Small intestine (tissue), 7 donors: ENCODE measurements around the gene COQ8A. TPM values are rescaled to one million over a fixed set of nuclear protein-coding genes. Genes with fewer than 3 reads are reported as not detected.

Experiments used
- DNase-seq, 2 donors: peaks; one replicate each; pipeline versions ENCODE4 v3.0.0 to v3.0.0-alpha.2; 2013
- FAIRE-seq: peaks from 2 replicates; lab custom pipeline; 2012; peaks lifted over from hg19 to GRCh38; lab: Jason Lieb, UNC
- H3K27ac ChIP-seq, 3 donors: one replicate each; pipeline ENCODE4 v1.5.1; 2013; ENCODE audit warnings: low read length in 2 of 3, mild to moderate bottlenecking in 2 of 3, control low read depth in 1 of 3, inconsistent platforms in 1 of 3, low read depth in 1 of 3, moderate library complexity in 1 of 3
- H3K27me3 ChIP-seq, 3 donors: one replicate each; pipeline ENCODE4 v1.6.1; 2013; ENCODE audit warnings: low read length in 3 of 3, inconsistent platforms in 1 of 3; ENCODE audit not compliant: control insufficient read depth in 3 of 3, insufficient read depth in 3 of 3
- H3K36me3 ChIP-seq, 3 donors: one replicate each; pipeline ENCODE4 v1.6.1; 2013; ENCODE audit warnings: low read length in 3 of 3, inconsistent platforms in 1 of 3, low read depth in 1 of 3, mild to moderate bottlenecking in 1 of 3, moderate library complexity in 1 of 3; ENCODE audit not compliant: control insufficient read depth in 3 of 3, insufficient read depth in 2 of 3
- H3K4me1 ChIP-seq, 3 donors: one replicate each; pipeline ENCODE4 v1.6.1; 2013; ENCODE audit warnings: low read length in 2 of 3, inconsistent platforms in 1 of 3, low read depth in 1 of 3, mild to moderate bottlenecking in 1 of 3, moderate library complexity in 1 of 3; ENCODE audit not compliant: control insufficient read depth in 3 of 3, insufficient read depth in 2 of 3
- H3K4me3 ChIP-seq, 3 donors: one replicate each; pipeline ENCODE4 v1.5.1; 2013; ENCODE audit warnings: low read length in 3 of 3, control low read depth in 1 of 3, inconsistent platforms in 1 of 3, low read depth in 1 of 3, mild to moderate bottlenecking in 1 of 3, moderate library complexity in 1 of 3
- H3K9me3 ChIP-seq, 2 donors: one replicate each; pipeline ENCODE4 v1.6.1; 2013; ENCODE audit warnings: low read depth in 1 of 2, low read length in 1 of 2; ENCODE audit not compliant: control insufficient read depth in 2 of 2, insufficient read depth in 1 of 2
- WGBS, 3 donors: extraction: QIAGEN DNeasy Blood & Tissue Kit; methylation state at CpG; one replicate each; pipeline ENCODE4 v1.1.7; 2013; 5-methylcytosine and 5-hydroxymethylcytosine counted together
- polyA plus RNA-seq, 4 donors: library from polyadenylated mRNA; stranded (reverse) in 3 of 4; unstranded in 1 of 4; fragments of 200-250 nt in 3 of 4; fragments of 120-200 nt in 1 of 4; gene quantifications; one replicate each; pipeline versions ENCODE4 v1.2.1 to v1.2.3, GENCODE V29; 2013
- donor health status: healthy with polysubstance abuse.
- donor health status: control.
- donor health status: control.
- donor health status: Bipolar disorder and iron deficiency.
- donor health status: healthy.

The COQ8A gene
- polyA plus RNA-seq, 4 donors, result 35.7 to 52.6 (median 47.7) TPM

DNA sequence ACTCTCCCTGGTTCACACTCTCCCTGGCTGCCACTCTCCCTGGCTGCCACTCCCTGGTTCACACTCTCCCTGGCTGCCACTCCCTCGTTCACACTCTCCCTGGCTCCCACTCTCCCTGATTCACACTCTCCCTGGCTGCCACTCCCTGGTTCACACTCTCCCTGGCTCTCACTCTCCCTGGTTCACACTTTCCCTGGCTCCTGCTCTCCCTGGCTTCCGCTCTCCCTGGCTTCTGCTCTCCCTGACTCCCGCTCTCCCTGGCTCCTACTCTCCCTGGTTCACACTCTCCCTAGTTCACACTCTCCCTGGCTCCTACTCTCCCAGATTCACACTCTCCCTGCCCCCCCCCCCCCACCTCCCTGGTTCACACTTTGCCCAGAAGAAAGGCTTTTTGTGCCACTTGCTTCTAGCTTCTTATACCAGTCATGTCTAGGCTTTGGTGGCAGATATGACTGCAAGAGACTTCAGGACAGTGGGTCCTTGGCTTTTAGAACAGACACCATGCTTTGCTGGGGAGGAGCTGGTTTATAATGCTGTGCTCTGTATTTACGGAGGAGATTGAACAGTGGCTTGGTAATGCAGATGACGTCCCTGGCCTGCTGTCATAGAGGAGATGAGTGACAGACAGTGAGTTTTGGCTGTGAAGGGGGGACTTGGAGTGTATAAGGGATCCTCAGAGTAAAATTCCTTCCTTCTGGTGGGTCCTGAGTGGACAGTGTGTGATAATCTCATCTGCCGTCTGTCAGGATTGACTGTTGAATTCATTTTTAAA is 17.0 kb downstream of the COQ8A start:
- Histone ChIP-seq H3K4me1 (peaks cover 0 to 4% (median 0%) of the 10 kb centered on the region in 3 donors), H3K36me3 (peaks cover 0 to 28% (median 0%) of the 10 kb centered on the region in 3 donors), H3K4me3 (no peak overlapping the region), H3K27ac (no peak overlapping the region), H3K27me3 (no peaks in the 10 kb centered on the region), H3K9me3 (peaks cover 0 to 16% of the 10 kb centered on the region in 2 donors)
- FAIRE-seq, result no peak
- 85 to 90% (median 86%) methylated on average over 6 of the region's 6 CpGs for WGBS, 3 donors
- DNase-seq, result no peak

DNA sequence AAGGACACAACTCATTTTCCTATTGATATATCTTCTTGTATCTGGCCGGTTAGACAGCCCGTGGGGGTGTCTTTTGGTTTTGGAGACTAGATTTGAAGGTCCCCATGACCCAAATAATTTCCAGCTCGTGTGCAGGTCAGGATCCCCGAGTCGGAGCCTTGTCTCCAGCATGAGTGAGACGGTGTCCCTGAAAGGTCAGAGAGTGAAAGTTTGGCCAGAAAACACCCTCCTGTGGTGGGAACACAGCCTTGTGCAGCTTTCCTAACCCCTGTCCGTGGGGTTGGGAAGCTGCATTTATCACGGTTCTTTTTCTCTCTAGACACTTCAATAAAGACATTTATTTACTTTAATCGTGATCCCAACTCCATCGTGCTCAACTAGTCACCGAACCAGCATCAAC is 17.6 kb downstream of the COQ8A start:
- no peak for DNase-seq
- 79 to 90% (median 83%) methylated on average over 11 of the region's 11 CpGs for WGBS, 3 donors
- Histone ChIP-seq H3K9me3 (peaks cover 0 to 16% of the 10 kb centered on the region in 2 donors), H3K4me3 (no peak overlapping the region), H3K27me3 (no peaks in the 10 kb centered on the region), H3K36me3 (peaks cover 0 to 34% (median 0%) of the 10 kb centered on the region in 3 donors), H3K27ac (no peak overlapping the region), H3K4me1 (peaks cover 0 to 4% (median 0%) of the 10 kb centered on the region in 3 donors)
- FAIRE-seq, result no peak

DNA sequence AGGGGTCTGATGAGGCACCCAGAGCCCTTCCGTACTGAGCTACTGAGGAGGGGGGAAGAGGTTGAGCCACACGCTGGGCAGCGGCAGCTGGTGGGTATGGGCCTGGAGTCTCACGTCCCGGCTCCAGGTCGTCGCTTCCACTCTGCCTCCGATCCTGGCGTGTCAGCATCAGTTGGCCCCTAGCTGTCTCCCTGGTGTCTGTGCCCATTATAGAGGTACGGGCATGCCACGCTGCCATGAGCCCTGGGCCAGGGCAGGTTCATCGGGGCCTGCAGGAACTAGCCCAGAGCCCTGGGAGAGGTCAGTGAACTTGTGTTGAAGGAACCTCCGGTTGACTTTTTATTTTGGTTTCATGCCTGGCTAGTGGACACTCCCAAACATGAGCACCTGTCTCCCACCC is 18.2 kb downstream of the COQ8A start:
- Histone ChIP-seq H3K36me3 (peaks cover 0 to 40% (median 0%) of the 10 kb centered on the region in 3 donors), H3K4me3 (no peak overlapping the region), H3K27me3 (no peaks in the 10 kb centered on the region), H3K4me1 (peaks cover 0 to 4% (median 0%) of the 10 kb centered on the region in 3 donors), H3K27ac (no peak overlapping the region), H3K9me3 (peaks cover 0 to 16% of the 10 kb centered on the region in 2 donors)
- FAIRE-seq, result no peak
- DNase-seq, result no peak
- 91 to 96% (median 91%) methylated on average over 13 of the region's 13 CpGs for WGBS, 3 donors

DNA sequence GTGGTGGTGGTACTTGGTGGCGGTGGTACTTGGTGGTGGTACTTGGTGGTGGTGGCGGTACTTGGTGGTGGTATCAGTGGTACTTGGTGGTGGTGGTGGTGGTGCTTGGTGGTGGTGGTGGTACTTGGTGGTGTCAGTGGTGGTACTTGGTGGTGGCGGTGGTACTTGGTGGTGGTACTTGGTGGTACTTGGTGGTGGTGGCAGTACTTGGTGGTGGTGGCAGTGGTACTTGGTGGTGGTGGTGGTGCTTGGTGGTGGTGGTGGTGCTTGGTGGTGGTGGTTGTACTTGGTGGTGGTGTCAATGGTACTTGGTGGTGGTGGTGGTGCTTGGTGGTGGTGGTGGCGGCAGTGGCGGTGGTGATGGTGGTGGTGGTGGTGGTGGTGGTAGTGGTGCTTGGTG is 20.2 kb downstream of the COQ8A start:
- Histone ChIP-seq H3K4me3 (no peak overlapping the region), H3K4me1 (no peaks in the 10 kb centered on the region), H3K9me3 (peaks cover 0 to 10% of the 10 kb centered on the region in 2 donors), H3K27me3 (no peaks in the 10 kb centered on the region), H3K27ac (no peak overlapping the region), H3K36me3 (peaks cover 0 to 46% (median 0%) of the 10 kb centered on the region in 3 donors)
- no peak for FAIRE-seq
- 79 to 87% (median 86%) methylated on average over 5 of the region's 5 CpGs for WGBS, 3 donors
- no peak for DNase-seq

DNA sequence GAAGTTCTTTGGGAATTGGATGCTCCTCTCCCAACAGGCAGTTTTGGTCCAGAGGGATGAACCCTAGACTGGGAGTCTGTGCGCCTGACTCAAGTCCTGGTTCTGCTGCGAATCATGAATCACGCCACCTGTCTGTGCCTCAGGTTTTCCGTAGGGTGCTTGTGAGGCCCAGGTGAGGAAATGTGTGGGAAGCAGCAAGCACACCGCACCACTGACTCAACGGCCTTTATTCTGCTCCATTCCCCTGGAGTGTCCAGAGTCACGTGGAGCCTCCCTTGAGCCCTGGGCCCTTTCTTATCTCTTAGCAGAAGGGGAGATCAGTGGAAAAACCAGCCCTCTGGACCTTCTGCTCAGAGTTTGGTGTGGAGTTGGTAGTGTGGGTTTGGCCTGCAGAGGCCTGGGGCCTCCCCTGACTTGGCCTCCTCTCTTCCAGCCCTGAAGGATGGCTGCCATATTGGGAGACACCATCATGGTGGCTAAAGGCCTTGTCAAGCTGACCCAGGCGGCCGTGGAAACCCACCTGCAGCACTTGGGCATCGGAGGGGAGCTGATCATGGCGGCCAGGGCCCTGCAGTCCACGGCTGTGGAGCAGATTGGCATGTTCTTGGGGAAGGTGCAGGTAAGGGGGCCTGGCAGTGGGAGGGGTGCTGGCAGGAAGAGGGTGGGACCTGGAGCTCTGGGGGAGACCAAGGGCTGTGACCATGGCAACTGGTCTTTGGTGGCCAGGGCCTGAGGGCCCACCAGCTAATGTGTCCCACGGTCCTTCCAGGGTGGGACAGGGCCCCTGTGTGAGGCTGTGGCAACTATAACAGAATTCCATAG is 21.1 kb downstream of the COQ8A start:
- H3K27me3 ChIP-seq, result no peaks in the 10 kb centered on the region
- 88 to 95% (median 91%) methylated on average over 13 of the region's 13 CpGs for WGBS, 3 donors
- H3K4me1 ChIP-seq, result no peaks in the 10 kb centered on the region
- peaks cover 0 to 8% of the 10 kb centered on the region in 2 donors for H3K9me3 ChIP-seq
- no peak overlapping the region for H3K27ac ChIP-seq
- no peak for FAIRE-seq
- no peak for DNase-seq
- H3K4me3 ChIP-seq, result no peak overlapping the region
- H3K36me3 ChIP-seq, result peaks cover 0 to 55% (median 7%) of the 10 kb centered on the region in 3 donors

DNA sequence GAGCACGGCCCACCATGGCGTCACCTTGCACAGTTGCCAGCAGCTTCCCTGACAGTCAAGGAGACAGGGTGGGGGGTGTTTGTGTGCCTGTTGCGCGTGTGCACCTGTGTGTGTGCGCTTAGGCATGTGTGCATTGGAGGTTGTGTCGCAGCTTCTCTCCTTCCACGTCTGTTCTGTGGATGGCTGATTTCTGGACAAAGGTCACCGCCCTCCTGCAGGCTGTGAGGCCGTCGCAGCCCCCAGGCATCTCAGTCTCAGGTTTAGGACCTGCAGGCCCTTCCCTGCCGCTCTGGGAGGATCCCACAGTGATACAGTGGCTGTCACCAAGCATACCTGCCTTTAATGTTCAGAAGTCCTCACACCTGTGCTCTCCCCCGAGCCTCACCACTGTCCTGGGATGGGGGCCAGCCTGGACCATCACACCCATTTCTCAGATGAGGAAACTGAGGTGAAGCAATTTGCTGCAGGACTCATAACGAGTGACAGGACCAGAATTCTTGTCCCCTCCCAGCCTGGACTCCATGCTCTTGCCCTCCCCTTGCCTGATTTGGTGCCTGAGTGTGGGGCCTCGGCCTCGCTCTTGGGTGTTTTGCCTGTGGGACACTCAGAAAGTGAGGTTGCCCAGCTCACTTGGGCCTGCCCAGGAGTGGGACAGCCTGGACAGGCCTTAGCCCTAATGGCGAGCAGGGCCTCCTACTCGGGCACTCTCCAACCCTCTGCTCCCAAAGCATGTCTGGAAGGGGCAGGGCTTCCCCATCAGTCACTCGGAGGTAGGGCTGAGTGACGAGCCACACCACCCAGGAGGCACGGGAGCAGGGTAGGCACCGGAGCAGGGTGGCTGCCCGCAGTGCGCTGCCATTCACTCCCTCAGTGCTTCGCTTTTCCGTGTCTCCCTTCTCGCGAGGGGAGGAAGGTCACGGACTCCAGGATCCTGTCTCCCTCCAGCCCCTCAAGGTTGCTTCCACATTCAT is 22.6 kb downstream of the COQ8A start:
- peaks cover 0 to 8% of the 10 kb centered on the region in 2 donors for H3K9me3 ChIP-seq
- H3K4me1 ChIP-seq, result no peaks in the 10 kb centered on the region
- WGBS, 3 donors, result 87 to 93% (median 90%) methylated on average over 24 to 28 of the region's 28 CpGs
- no peaks in the 10 kb centered on the region for H3K27me3 ChIP-seq
- FAIRE-seq, result no peak
- H3K4me3 ChIP-seq, result no peak overlapping the region
- DNase-seq, result no peak
- H3K36me3 ChIP-seq, result peaks cover 0 to 67% (median 9%) of the 10 kb centered on the region in 3 donors
- no peak overlapping the region for H3K27ac ChIP-seq

DNA sequence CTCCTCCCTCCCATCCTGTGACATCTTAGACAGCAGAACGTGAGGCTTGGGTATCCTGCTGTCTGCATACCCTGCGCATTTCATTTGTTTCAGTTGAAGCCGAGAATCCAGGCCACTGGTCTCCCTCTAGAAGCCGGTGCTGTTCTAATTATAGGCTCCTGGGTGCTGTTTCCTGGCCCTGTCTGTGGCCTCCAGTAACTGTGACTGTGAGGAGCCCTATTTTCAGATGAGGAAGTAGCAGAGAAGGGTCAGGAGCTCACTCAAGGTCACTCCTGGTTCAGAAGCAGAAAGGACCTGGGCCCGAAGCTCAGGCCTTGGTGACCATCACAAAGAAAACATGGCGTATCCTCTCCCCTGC is 24.0 kb downstream of the COQ8A start:
- Histone ChIP-seq H3K9me3 (peaks cover 0 to 7% of the 10 kb centered on the region in 2 donors), H3K4me1 (no peaks in the 10 kb centered on the region), H3K27me3 (no peaks in the 10 kb centered on the region), H3K4me3 (no peak overlapping the region), H3K36me3 (peaks cover 0 to 68% (median 9%) of the 10 kb centered on the region in 3 donors), H3K27ac (no peak overlapping the region)
- DNase-seq (no peak), FAIRE-seq (no peak)
- WGBS, 3 donors, result 75 to 89% (median 80%) methylated on average over 6 of the region's 6 CpGs
